Peyer's patch (tissue), 4 donors: Measurements from ENCODE around the gene C18orf63.

ENCODE experiments used
- CTCF ChIP-seq, 6 experiments: fragments of 450-650 bp in 4 of 6; fragments of 200-600 bp in 2 of 6; sonication (generic) in 1 of 6; IDR thresholded peaks; one replicate each; pipeline ENCODE4 v1.5.1; 2017 to 2019; ENCODE audit warnings: antibody characterized with exemption in 6 of 6, mild to moderate bottlenecking in 3 of 6, moderate library complexity in 1 of 6
- POLR2A ChIP-seq, 2 donors: fragments of 450-650 bp; IDR thresholded peaks; one replicate each; pipeline ENCODE4 v1.5.1; 2017; ENCODE audit warnings: antibody characterized with exemption in 2 of 2, mild to moderate bottlenecking in 2 of 2, moderate library complexity in 2 of 2

DNA sequence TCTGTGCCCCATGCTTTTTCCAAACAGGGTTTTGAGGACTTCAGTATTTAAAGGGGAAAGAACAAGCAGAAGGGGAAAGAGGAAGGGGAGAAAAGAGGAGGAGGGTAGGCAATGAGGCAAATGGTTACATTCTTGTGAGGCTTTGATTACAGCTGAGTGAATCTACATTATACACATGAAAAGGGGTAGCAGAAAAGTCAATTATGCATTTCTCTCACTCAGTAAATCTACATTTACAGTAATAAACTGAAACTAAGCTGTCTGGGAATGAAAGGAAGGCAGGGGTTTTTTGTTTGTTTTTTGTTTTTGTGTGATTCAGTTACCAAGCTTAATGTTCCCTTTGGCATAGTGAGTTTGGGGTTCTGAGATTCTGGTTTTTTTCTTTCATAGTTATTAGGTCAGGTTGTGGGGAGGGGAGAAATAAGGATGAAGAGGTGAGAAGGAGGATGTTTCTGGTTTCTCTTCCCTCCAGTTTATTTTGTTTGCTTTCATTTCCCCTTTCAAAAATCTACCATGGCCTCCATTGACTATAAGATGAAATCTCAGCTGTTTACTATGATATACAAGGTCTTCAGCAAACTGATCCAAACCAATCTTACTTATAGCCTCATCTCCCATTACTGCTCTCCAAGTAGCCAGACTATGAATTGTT is 18.7 kb downstream of the C18orf63 start:
- TF ChIP-seq CTCF (IDR thresholded peaks at IDR 0.05), result no peak
- TF ChIP-seq POLR2A (IDR thresholded peaks at IDR 0.05), result no peak
